Spleen (tissue), 7 donors: Measurements from ENCODE around the gene CELA2A.

Experiments
- POLR2A ChIP-seq, 3 donors: fragments of 450-650 bp; IDR thresholded peaks; one replicate each; pipeline ENCODE4 v1.5.1; 2017; ENCODE audit warnings: antibody characterized with exemption in 3 of 3, mild to moderate bottlenecking in 1 of 3
- TF ChIP-seq, protein P1 (sequence below), 11 experiments: fragments of 200-600 bp in 7 of 11; fragments of 450-650 bp in 4 of 11; sonication (generic) in 4 of 11; IDR thresholded peaks in 8 of 11; conservative IDR thresholded peaks in 3 of 11; 1 replicate in 7 of 11; 2 replicates in 4 of 11; pipeline versions ENCODE4 v1.4.0 to v1.8.0; 2016 to 2021; ENCODE audit warnings: antibody characterized with exemption in 11 of 11, inconsistent platforms in 4 of 11, mild to moderate bottlenecking in 1 of 11
- donor health status: DM: no; HTN: no; CAD: no; lungs with moderate emphysema.
- donor health status: DM: no; HTN: no; CAD: no.
- donor health status: DM: no; HTN: no; CAD: no.

- TF ChIP-seq, protein P1, sequence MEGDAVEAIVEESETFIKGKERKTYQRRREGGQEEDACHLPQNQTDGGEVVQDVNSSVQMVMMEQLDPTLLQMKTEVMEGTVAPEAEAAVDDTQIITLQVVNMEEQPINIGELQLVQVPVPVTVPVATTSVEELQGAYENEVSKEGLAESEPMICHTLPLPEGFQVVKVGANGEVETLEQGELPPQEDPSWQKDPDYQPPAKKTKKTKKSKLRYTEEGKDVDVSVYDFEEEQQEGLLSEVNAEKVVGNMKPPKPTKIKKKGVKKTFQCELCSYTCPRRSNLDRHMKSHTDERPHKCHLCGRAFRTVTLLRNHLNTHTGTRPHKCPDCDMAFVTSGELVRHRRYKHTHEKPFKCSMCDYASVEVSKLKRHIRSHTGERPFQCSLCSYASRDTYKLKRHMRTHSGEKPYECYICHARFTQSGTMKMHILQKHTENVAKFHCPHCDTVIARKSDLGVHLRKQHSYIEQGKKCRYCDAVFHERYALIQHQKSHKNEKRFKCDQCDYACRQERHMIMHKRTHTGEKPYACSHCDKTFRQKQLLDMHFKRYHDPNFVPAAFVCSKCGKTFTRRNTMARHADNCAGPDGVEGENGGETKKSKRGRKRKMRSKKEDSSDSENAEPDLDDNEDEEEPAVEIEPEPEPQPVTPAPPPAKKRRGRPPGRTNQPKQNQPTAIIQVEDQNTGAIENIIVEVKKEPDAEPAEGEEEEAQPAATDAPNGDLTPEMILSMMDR (IDR thresholded peaks at IDR 0.05 in 8 of 11, conservative IDR thresholded peaks at IDR 0.05 in 3 of 11) = no peak
- no peak for TF ChIP-seq POLR2A (IDR thresholded peaks at IDR 0.05)
Observed at GRCh38 chr1:15452866-15453571, 3.5 kb upstream of the CELA2A start.
